H9 (cell line): ENCODE measurements around the gene AP1AR. TPM values are rescaled to one million over a fixed set of nuclear protein-coding genes. Genes with fewer than 3 reads are reported as not detected.

Experiments
- DNase-seq: peaks from one replicate; pipeline ENCODE4 v3.0.0-alpha.2; 2017
- H2AFZ ChIP-seq: one replicate; pipeline ENCODE4 v1.6.1; 2013; ENCODE audit warnings: mild to moderate bottlenecking, low read length, control low read depth, moderate library complexity
- H2AK5ac ChIP-seq: 2 replicates; pipeline ENCODE4 v1.6.1; 2013; ENCODE audit warnings: low read length, control low read depth, mixed read lengths; ENCODE audit not compliant: insufficient read length
- H2BK120ac ChIP-seq: one replicate; pipeline ENCODE4 v1.6.1; 2013; ENCODE audit warnings: low read depth, mild to moderate bottlenecking, low read length, control low read depth, inconsistent platforms; ENCODE audit not compliant: poor library complexity, severe bottlenecking
- H2BK12ac ChIP-seq: 2 replicates; pipeline ENCODE4 v1.6.1; 2013; ENCODE audit warnings: low read length, control low read depth, mixed read lengths, low read depth; ENCODE audit not compliant: insufficient read length
- H2BK15ac ChIP-seq: 2 replicates; pipeline ENCODE4 v1.6.1; 2013; ENCODE audit warnings: low read depth, low read length, control low read depth
- H2BK20ac ChIP-seq: one replicate; pipeline ENCODE4 v1.6.1; 2013; ENCODE audit warnings: low read depth, mild to moderate bottlenecking, low read length, control low read depth, inconsistent platforms; ENCODE audit not compliant: poor library complexity, severe bottlenecking
- H2BK5ac ChIP-seq: 2 replicates; pipeline ENCODE4 v1.6.1; 2013; ENCODE audit warnings: low read length, control low read depth, mixed read lengths; ENCODE audit not compliant: insufficient read length
- H3K14ac ChIP-seq: 2 replicates; pipeline ENCODE4 v1.6.1; 2013; ENCODE audit warnings: low read length, control low read depth; ENCODE audit not compliant: insufficient read depth
- H3K18ac ChIP-seq: 2 replicates; pipeline ENCODE4 v1.6.1; 2013; ENCODE audit warnings: low read depth, mild to moderate bottlenecking, mixed read lengths, low read length, control low read depth; ENCODE audit not compliant: insufficient read length
- H3K23ac ChIP-seq: 2 replicates; pipeline ENCODE4 v1.6.1; 2013; ENCODE audit warnings: low read length, control low read depth, mixed read lengths, low read depth; ENCODE audit not compliant: insufficient read length
- H3K23me2 ChIP-seq: 2 replicates; pipeline ENCODE4 v1.6.1; 2013; ENCODE audit warnings: low read depth, mild to moderate bottlenecking, mixed read lengths, low read length, control low read depth; ENCODE audit not compliant: insufficient read length, poor library complexity, severe bottlenecking
- H3K27ac ChIP-seq: 2 replicates; pipeline ENCODE4 v1.5.1; 2013; ENCODE audit warnings: low read length, control low read depth, mixed read lengths, low read depth; ENCODE audit not compliant: insufficient read length
- H3K27me3 ChIP-seq: 2 replicates; pipeline ENCODE4 v1.6.1; 2013; ENCODE audit warnings: low read length, control low read depth, inconsistent platforms; ENCODE audit not compliant: insufficient read depth
- H3K4ac ChIP-seq: 2 replicates; pipeline ENCODE4 v1.6.1; 2013; ENCODE audit warnings: low read depth, mild to moderate bottlenecking, control low read depth, inconsistent platforms, low read length, moderate library complexity
- H3K4me1 ChIP-seq: 2 replicates; pipeline ENCODE4 v1.6.1; 2013; ENCODE audit warnings: low read length, control low read depth, inconsistent platforms; ENCODE audit not compliant: insufficient read depth
- H3K4me2 ChIP-seq: 2 replicates; pipeline ENCODE4 v1.6.1; 2013; ENCODE audit warnings: low read length, control low read depth, mixed read lengths; ENCODE audit not compliant: insufficient read length, insufficient read depth
- H3K56ac ChIP-seq: 2 replicates; pipeline ENCODE4 v1.6.1; 2013; ENCODE audit warnings: low read depth, mild to moderate bottlenecking, mixed read lengths, low read length, control low read depth; ENCODE audit not compliant: insufficient read length
- H3K79me1 ChIP-seq: 2 replicates; pipeline ENCODE4 v1.6.1; 2013; ENCODE audit warnings: low read depth, mild to moderate bottlenecking, moderate library complexity, low read length, control low read depth, inconsistent platforms; ENCODE audit not compliant: insufficient read depth, poor library complexity, severe bottlenecking
- H3K79me2 ChIP-seq: 2 replicates; pipeline ENCODE4 v1.6.1; 2013; ENCODE audit warnings: low read length, control low read depth, inconsistent platforms; ENCODE audit not compliant: insufficient read depth
- H3K9ac ChIP-seq: 2 replicates; pipeline ENCODE4 v1.6.1; 2013; ENCODE audit warnings: low read length, control low read depth, mixed read lengths; ENCODE audit not compliant: insufficient read length; ENCODE audit errors: extremely low read depth
- H3K9me3 ChIP-seq: one replicate; pipeline ENCODE4 v1.6.1; 2013; ENCODE audit warnings: low read depth, low read length, inconsistent platforms; ENCODE audit not compliant: control insufficient read depth
- H3T11ph ChIP-seq: one replicate; pipeline ENCODE4 v1.6.1; 2013; ENCODE audit warnings: mild to moderate bottlenecking, low read length, control low read depth, inconsistent platforms
- H4K20me1 ChIP-seq: one replicate; pipeline ENCODE4 v1.6.1; 2013; ENCODE audit not compliant: control insufficient read depth, insufficient read length, insufficient read depth
- H4K5ac ChIP-seq: 2 replicates; pipeline ENCODE4 v1.6.1; 2013; ENCODE audit warnings: low read depth, mild to moderate bottlenecking, mixed read lengths, low read length, control low read depth; ENCODE audit not compliant: insufficient read length
- H4K8ac ChIP-seq: replicated peaks from 2 replicates; pipeline ENCODE4 v1.6.1; 2013; ENCODE audit warnings: low read length, control low read depth, mixed read lengths, low read depth; ENCODE audit not compliant: insufficient read length
- H4K91ac ChIP-seq: 2 replicates; pipeline ENCODE4 v1.6.1; 2013; ENCODE audit warnings: low read depth, mild to moderate bottlenecking, moderate library complexity, mixed read lengths, low read length, control low read depth; ENCODE audit not compliant: insufficient read length
- H3K27ac Mint-ChIP-seq, 3 experiments: 2 replicates in 2 of 3; 3 replicates in 1 of 3; pipeline ENCODE4 v1.8.0; 2020 to 2021; ENCODE audit warnings: mixed read lengths in 3 of 3, mild to moderate bottlenecking in 1 of 3, moderate library complexity in 1 of 3
- H3K27me3 Mint-ChIP-seq: 2 replicates; pipeline ENCODE4 v1.8.0; 2021; ENCODE audit warnings: low read depth, mild to moderate bottlenecking, moderate library complexity, mixed read lengths
- H3K36me3 Mint-ChIP-seq, 3 experiments: 2 replicates in 2 of 3; 3 replicates in 1 of 3; pipeline ENCODE4 v1.8.0; 2020 to 2021; ENCODE audit warnings: low read depth in 3 of 3, mixed read lengths in 3 of 3; ENCODE audit not compliant: insufficient read depth in 1 of 3
- H3K4me1 Mint-ChIP-seq, 2 experiments: 2 replicates each; pipeline ENCODE4 v1.8.0; 2020; ENCODE audit warnings: mixed read lengths in 2 of 2
- H3K4me3 Mint-ChIP-seq, 2 experiments: 2 replicates in 1 of 2; 3 replicates in 1 of 2; pipeline ENCODE4 v1.8.0; 2020 to 2021; ENCODE audit warnings: mild to moderate bottlenecking in 2 of 2, mixed read lengths in 2 of 2, moderate library complexity in 1 of 2
- H3K9me3 Mint-ChIP-seq, 2 experiments: 2 replicates in 1 of 2; 3 replicates in 1 of 2; pipeline ENCODE4 v1.8.0; 2020; ENCODE audit warnings: mild to moderate bottlenecking in 2 of 2, mixed read lengths in 2 of 2, moderate library complexity in 1 of 2
- CTCF ChIP-seq: fragments of 200-600 bp; sonication (generic); conservative IDR thresholded peaks from 3 replicates; pipeline ENCODE4 v1.8.0; 2021; ENCODE audit warnings: antibody characterized with exemption, mild to moderate bottlenecking
- WGBS: extraction: QIAGEN DNeasy Blood & Tissue Kit; methylation state at CpG from one replicate; pipeline ENCODE4 v1.1.7; 2013; ENCODE audit warnings: missing lambda C conversion rate, low lambda C conversion rate, mixed read lengths; ENCODE audit not compliant: insufficient read length; ENCODE audit errors: extremely low coverage; 5-methylcytosine and 5-hydroxymethylcytosine counted together
- total RNA-seq: library from RNA; stranded (reverse); gene quantifications from 2 replicates; pipeline ENCODE4 v1.2.1, GENCODE V29; 2021

Gene AP1AR
- total RNA-seq, 1 experiment from 2014 or later: 24.2 TPM

GRCh38 chr4:112312610-112313239, 81.1 kb downstream of the AP1AR start:
- no peak overlapping the region for H4K8ac ChIP-seq
- TF ChIP-seq CTCF: no peak
- no peak overlapping the region for H3K27ac Mint-ChIP-seq
- no peak overlapping the region for H3K9ac ChIP-seq
- no peak overlapping the region for H4K5ac ChIP-seq
- no peak overlapping the region for H3K4me3 Mint-ChIP-seq
- peaks cover 0 to 3% of the 10 kb centered on the region in 2 experiments; a peak in 3 of 5 replicates for H3K9me3 Mint-ChIP-seq
- H3K23ac ChIP-seq: no peak overlapping the region
- H2AK5ac ChIP-seq: no peak overlapping the region
- H3K79me2 ChIP-seq: no peaks in the 10 kb centered on the region
- no peak overlapping the region for H3T11ph ChIP-seq
- H4K91ac ChIP-seq: no peak overlapping the region
- no peak overlapping the region for H2BK120ac ChIP-seq
- H2BK20ac ChIP-seq: no peak overlapping the region
- H3K56ac ChIP-seq: no peak overlapping the region
- H3K9me3 ChIP-seq: no peaks in the 10 kb centered on the region
- H3K4ac ChIP-seq: no peak overlapping the region
- no peak overlapping the region for H2BK5ac ChIP-seq
- WGBS: no CpG with 5 or more reads among the region's 5 CpGs
- no peak overlapping the region for H2AFZ ChIP-seq
- peaks cover 4% of the 10 kb centered on the region; the same call in 1 of the 2 replicates for H3K4me1 ChIP-seq
- H3K4me1 Mint-ChIP-seq: peaks cover 15 to 21% of the 10 kb centered on the region in 2 experiments
- no peaks in the 10 kb centered on the region for H3K23me2 ChIP-seq
- H3K79me1 ChIP-seq: no peaks in the 10 kb centered on the region
- H3K36me3 Mint-ChIP-seq: no peaks in the 10 kb centered on the region
- H3K27me3 ChIP-seq: no peaks in the 10 kb centered on the region
- no peak overlapping the region for H3K18ac ChIP-seq
- DNase-seq: no peak
- no peak overlapping the region for H2BK12ac ChIP-seq
- no peak overlapping the region for H3K27ac ChIP-seq
- H3K14ac ChIP-seq: no peak overlapping the region
- H4K20me1 ChIP-seq: no peaks in the 10 kb centered on the region
- no peak overlapping the region for H2BK15ac ChIP-seq
- no peak overlapping the region for H3K4me2 ChIP-seq
- peaks cover 8% of the 10 kb centered on the region for H3K27me3 Mint-ChIP-seq
